ENCODE data around the gene C4B.
"Not testable (repeated sequence)": the region's sequence is repeated elsewhere in the genome, so short reads cannot be mapped to it uniquely, and the experiment has no call there.

DNA sequence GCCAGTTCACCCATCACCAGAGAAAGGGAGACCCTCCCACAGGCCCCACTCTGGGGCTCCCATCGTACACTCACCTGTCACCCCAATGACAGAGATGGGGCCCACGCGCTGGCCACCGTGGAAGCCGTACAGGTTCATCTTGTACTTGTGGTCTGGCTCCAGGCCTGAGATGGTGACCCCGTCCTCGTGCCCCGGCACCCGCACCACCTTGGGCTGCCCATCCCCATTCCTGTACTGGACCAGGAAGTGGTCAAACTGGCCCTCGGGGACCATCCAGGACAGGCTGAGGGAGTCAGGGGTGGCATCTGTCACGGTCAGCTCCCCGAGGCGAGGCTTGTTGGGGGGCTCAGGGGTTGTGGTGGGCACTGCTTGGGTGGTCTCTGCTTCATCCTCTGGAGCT lies 38.7 kb downstream of the C4B start:
- TF ChIP-seq, protein P1, sequence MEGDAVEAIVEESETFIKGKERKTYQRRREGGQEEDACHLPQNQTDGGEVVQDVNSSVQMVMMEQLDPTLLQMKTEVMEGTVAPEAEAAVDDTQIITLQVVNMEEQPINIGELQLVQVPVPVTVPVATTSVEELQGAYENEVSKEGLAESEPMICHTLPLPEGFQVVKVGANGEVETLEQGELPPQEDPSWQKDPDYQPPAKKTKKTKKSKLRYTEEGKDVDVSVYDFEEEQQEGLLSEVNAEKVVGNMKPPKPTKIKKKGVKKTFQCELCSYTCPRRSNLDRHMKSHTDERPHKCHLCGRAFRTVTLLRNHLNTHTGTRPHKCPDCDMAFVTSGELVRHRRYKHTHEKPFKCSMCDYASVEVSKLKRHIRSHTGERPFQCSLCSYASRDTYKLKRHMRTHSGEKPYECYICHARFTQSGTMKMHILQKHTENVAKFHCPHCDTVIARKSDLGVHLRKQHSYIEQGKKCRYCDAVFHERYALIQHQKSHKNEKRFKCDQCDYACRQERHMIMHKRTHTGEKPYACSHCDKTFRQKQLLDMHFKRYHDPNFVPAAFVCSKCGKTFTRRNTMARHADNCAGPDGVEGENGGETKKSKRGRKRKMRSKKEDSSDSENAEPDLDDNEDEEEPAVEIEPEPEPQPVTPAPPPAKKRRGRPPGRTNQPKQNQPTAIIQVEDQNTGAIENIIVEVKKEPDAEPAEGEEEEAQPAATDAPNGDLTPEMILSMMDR (IDR thresholded peaks at IDR 0.05): not testable (repeated sequence)
- TF ChIP-seq POLR2A (IDR thresholded peaks at IDR 0.05): not testable (repeated sequence)

All from esophagus squamous epithelium (tissue), 4 donors.